GM19455 (cell line): Measurements from ENCODE around the gene UVRAG.
"Not testable (repeated sequence)": the region's sequence is repeated elsewhere in the genome, so short reads cannot be mapped to it uniquely, and the experiment has no call there.

ENCODE experiments used
- ATAC-seq: cut with Tn5 transposase; IDR thresholded peaks from one replicate; pipeline ENCODE4 v1.9.1; 2021; ENCODE audit not compliant: unreplicated experiment

UVRAG gene

DNA sequence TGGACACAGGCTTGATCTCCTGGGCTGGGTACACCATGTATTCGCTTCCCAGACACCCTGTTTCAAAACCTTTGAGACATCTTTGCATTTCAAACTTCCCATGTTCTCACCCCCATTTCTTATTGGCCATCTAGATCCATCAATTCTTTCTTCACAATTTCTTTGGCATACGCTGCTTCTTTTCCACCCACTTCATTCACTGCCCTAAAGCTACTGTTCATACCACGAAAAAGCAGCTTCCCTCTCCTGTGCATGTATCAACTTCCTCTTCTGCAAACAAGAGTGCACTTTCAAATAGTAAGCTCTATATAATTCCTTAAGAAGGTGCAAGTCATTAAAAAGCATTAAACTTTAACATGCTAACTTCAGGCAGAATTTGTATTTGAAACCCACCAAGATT, 21.4 kb downstream of the UVRAG start:
- no peak for ATAC-seq

- ATAC-seq: no peak
Measured at GRCh38 chr11:75839851-75840250, 24.8 kb downstream of the UVRAG start.

DNA sequence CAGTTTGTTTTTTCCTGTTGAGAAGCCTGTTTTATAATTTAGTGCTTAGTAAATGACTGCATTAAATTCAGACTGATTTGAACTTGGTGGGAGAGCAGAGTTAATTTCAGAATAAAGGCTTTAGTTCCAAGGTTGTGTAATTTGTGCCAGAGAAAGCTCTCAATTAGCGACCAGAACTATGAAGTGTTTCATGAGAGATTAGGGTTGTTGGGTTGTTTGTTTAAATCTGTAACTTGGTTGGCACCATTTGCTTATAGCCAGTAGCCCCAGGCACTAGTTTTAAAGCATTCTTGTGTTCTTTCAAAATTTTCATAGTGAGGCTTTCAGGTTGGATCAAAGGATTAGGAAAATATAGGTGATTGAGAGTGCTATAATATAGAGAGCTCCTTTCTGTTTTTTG, 25.5 kb downstream of the UVRAG start:
- no peak for ATAC-seq

GRCh38 chr11:75841739-75842138, 26.7 kb downstream of the UVRAG start:
- no peak for ATAC-seq

- ATAC-seq: no peak
Measured at GRCh38 chr11:75845324-75845723, 30.3 kb downstream of the UVRAG start.

- no peak for ATAC-seq
Measured at GRCh38 chr11:75849894-75850293, 34.9 kb downstream of the UVRAG start.

DNA sequence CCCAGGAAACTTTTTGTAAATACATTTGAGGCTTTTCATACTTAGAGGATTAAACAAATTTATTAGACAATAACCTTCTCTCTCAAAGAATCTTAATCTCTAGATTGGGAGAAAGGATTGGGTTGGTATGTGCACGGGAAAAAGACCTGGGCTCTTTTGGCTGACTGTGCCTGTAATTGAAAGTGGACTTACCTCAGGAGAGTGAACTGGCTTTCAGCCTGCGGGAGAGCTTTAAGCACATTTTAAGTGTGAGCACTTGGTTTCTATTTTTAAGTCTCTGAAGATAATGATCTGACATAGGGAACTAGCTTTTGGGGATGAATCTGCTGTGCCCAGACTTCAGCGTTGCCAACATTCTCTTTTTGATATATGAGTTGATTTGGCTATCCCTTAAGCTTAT, 35.8 kb downstream of the UVRAG start:
- no peak for ATAC-seq

- no peak for ATAC-seq
Measured at GRCh38 chr11:75851203-75851602, 36.2 kb downstream of the UVRAG start.

- ATAC-seq: no peak
Measured at GRCh38 chr11:75852406-75853017, 37.5 kb downstream of the UVRAG start.

- not testable (repeated sequence) for ATAC-seq
Measured at GRCh38 chr11:75853563-75853962, 38.6 kb downstream of the UVRAG start.

DNA sequence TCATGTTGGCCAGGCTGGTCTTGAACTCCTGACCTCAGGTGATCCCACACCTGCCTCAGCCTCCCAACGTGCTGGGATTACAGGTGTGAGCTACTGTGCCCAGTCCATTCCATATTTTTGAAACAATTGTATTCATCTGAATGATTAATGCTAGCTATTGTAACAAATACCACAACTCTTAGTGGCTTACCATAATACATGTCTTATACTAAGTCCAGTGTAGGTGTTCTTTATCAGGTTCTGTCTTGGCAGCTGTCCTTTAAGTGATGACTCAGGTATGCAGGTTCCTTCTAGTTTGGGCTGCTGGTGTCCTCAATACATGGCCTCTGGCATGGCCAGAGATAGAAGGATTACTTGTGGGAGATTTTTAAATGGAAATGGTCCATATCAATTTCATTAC, 39.0 kb downstream of the UVRAG start:
- ATAC-seq: no peak

DNA sequence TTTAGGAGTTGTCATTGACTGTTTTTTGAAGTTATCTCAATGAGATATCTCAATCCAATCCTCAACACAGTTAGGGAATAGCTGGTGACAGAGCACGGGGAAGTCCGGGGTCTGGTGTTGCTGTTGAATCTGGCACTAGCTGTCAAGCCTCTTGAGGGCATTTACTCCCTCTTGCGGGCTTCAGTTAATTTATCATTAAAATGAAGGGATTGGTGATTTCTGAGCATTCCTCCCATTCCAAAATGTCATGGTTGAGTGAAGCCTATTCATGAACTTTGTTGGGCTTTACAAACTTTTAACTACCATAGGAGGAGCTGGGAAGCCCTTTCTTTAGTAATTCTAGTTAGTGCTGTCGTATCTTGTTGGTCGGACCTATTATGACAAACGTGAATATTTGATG, 40.2 kb downstream of the UVRAG start:
- ATAC-seq: no peak

GRCh38 chr11:75856912-75857311, 41.9 kb downstream of the UVRAG start:
- no peak for ATAC-seq

DNA sequence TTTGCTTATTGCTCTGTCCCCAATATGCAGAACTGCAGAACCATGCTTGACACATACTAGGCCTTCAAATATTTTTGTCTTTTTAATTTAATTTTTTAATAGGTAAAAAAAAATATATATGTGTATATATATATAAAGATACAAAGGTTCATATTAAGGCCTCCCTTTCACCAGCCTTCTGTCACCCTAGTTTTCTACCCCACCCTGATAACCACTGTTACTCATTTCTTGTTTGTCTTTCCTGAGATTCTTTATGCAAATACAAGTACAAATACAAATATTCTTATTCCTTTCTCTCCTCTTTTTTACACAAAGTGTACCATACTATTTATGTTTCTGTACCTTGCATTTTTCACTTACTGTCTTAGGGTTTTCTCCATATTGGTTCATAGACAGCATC, 43.0 kb downstream of the UVRAG start:
- ATAC-seq: no peak

- no peak for ATAC-seq
Measured at GRCh38 chr11:75858613-75859012, 43.6 kb downstream of the UVRAG start.

GRCh38 chr11:75859614-75860013, 44.6 kb downstream of the UVRAG start:
- ATAC-seq: no peak

DNA sequence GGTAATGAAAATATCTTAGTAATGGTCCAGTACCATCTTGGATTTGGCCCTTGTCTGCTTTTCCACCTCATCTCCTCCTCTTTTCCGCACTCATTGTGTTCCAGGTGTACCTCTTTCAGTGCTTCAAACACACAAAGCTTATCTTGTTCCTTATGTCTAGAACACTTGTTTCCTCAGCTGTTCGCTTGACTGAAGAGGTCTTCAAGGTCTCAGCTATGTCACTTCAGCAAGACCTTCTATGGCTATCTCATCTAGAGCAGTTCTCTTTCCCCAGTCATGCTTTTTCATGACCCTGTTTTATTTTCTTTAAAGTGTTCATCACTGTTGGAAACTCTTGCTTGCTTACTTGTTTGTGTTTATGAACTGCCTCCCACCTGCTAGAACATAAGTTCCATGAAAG, 47.4 kb downstream of the UVRAG start:
- no peak for ATAC-seq

DNA sequence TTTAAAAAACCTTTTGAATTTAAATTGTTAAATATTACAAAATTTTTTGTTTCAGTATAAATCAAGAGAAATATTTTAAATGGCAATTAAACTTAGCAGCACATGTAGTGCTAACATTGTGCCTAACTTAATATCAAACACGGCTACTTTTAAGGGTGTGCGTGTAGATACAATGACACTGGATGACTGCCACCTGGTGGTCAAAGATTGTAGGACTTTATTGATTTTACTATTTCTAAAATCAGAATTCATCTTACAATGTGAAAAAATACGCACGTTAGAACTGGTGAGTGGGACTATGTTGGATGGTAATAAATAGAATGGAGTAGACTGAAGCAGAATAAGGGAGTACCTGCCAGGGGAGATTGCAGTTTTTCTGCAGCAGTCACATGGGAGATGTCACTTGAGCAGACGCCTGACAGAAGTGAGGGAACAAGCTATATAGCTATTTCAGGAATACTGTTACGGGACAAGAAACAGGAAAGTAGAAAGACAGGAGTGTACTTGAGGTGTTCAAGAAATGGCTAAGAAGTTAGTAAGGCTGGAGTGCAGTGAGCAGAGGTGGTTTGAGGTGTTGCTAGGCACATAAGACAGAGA, 52.9 kb downstream of the UVRAG start:
- ATAC-seq: no peak

- ATAC-seq: no peak
Measured at GRCh38 chr11:75868990-75869389, 54.0 kb downstream of the UVRAG start.

DNA sequence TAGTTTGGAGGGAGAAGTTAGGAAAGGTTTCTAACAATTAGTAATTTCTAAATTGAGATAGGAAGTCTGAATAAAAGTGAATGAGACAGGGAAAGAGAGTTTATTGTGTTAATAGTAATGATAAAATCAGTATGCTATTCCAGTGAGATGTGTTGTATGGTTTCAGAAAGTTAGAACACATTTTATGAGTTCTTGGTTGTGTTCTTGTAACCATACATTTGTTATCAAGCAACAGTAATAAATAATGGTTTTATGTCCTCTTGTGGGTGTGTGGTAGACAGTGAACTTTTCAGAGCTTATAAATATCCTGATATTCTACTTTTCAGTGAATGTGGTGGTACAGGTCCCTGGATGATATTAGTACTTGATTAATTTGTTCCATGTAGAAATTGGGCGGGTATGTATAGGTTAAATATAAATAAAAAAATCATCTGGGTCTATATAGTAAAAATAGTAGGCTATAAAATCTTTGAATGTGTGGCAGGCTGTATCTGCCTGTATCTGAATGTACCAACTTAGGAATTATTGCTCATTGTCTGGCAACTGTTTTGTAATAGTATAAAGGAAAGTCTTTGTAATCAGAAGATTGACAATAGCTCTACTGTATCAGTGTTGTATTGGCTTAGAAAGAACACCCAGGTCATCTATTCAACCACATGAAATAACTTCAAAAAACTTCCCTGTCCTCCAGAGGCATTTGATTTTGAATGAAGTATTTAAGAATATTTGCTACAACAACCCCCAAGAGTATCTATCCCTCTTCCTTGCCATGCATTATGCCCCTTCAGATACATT, 54.8 kb downstream of the UVRAG start:
- ATAC-seq: no peak

- no peak for ATAC-seq
Measured at GRCh38 chr11:75872887-75873416, 57.9 kb downstream of the UVRAG start.
